ENCODE measurements around the gene CAPN11.

The CAPN11 gene

GRCh38 chr6:44138717-44139350 is 19.8 kb upstream of the CAPN11 start:
- no peaks in the 10 kb centered on the region for H3K79me1 ChIP-seq (ENCODE audit: low read length)
- no peak overlapping the region for H2BK12ac ChIP-seq (ENCODE audit: low read length)
- DNase-seq = no peak
- no peak overlapping the region for H3K4me2 ChIP-seq (ENCODE audit: low read length)
- no peak overlapping the region for H3K14ac ChIP-seq (ENCODE audit: low read length)
- no peak overlapping the region for H2AK5ac ChIP-seq (ENCODE audit: low read length)
- H3K4me1 ChIP-seq (ENCODE audit: control insufficient read depth in 1 of 2, insufficient read depth in 2 of 2, low read length in 2 of 2) = no peaks in the 10 kb centered on the region
- H3K18ac ChIP-seq (ENCODE audit: low read length) = no peak overlapping the region
- H3K9me3 ChIP-seq (ENCODE audit: insufficient read depth, low read depth, low read length) = peaks cover 1% of the 10 kb centered on the region
- peaks cover 44 to 46% of the 10 kb centered on the region in 2 experiments for H3K36me3 ChIP-seq (ENCODE audit: control insufficient read depth in 1 of 2, insufficient read depth in 2 of 2, low read length in 2 of 2)
- no peak overlapping the region for H3K4me3 ChIP-seq (ENCODE audit: low read depth, low read length)
- WGBS (ENCODE audit: extremely low coverage, insufficient coverage, insufficient read length) = no CpG with 5 or more reads among the region's 6 CpGs
- H3K9ac ChIP-seq (ENCODE audit: low read length) = no peak overlapping the region
- H2AFZ ChIP-seq (ENCODE audit: insufficient read depth, low read length, poor library complexity) = no peak overlapping the region
- H3K4ac ChIP-seq (ENCODE audit: low read depth, low read length) = no peak overlapping the region
- H3K23ac ChIP-seq (ENCODE audit: low read length) = no peak overlapping the region
- no peaks in the 10 kb centered on the region for H3K79me2 ChIP-seq (ENCODE audit: control insufficient read depth, insufficient read depth, low read length, poor library complexity)
- H4K8ac ChIP-seq (ENCODE audit: low read depth, low read length) = no peak overlapping the region
- no peak overlapping the region for H2BK120ac ChIP-seq (ENCODE audit: insufficient read depth, low read length, poor library complexity)
- no peaks in the 10 kb centered on the region for H3K27me3 ChIP-seq (ENCODE audit: insufficient read depth, low read length)
- no peak overlapping the region for H4K91ac ChIP-seq (ENCODE audit: low read depth, low read length)
- H3K27ac ChIP-seq (ENCODE audit: low read depth, low read length) = no peak overlapping the region
- no peak overlapping the region for H4K12ac ChIP-seq (ENCODE audit: low read depth, low read length)
- H2BK5ac ChIP-seq (ENCODE audit: low read depth, low read length, poor library complexity) = no peak overlapping the region

- Histone ChIP-seq H4K12ac (ENCODE audit: low read depth, low read length) (no peak overlapping the region), H3K79me2 (ENCODE audit: control insufficient read depth, insufficient read depth, low read length, poor library complexity) (no peaks in the 10 kb centered on the region), H3K4me3 (ENCODE audit: low read depth, low read length) (no peak overlapping the region), H3K27ac (ENCODE audit: low read depth, low read length) (no peak overlapping the region), H3K27me3 (ENCODE audit: insufficient read depth, low read length) (no peaks in the 10 kb centered on the region), H2BK12ac (ENCODE audit: low read length) (no peak overlapping the region), H3K18ac (ENCODE audit: low read length) (no peak overlapping the region), H3K79me1 (ENCODE audit: low read length) (no peaks in the 10 kb centered on the region), H2BK120ac (ENCODE audit: insufficient read depth, low read length, poor library complexity) (no peak overlapping the region), H3K4me1 (ENCODE audit: control insufficient read depth in 1 of 2, insufficient read depth in 2 of 2, low read length in 2 of 2) (no peaks in the 10 kb centered on the region), H3K4ac (ENCODE audit: low read depth, low read length) (no peak overlapping the region), H2BK5ac (ENCODE audit: low read depth, low read length, poor library complexity) (no peak overlapping the region), H2AFZ (ENCODE audit: insufficient read depth, low read length, poor library complexity) (no peak overlapping the region), H4K8ac (ENCODE audit: low read depth, low read length) (no peak overlapping the region), H2AK5ac (ENCODE audit: low read length) (no peak overlapping the region), H3K9me3 (ENCODE audit: insufficient read depth, low read depth, low read length) (peaks cover 1% of the 10 kb centered on the region), H3K14ac (ENCODE audit: low read length) (no peak overlapping the region), H4K91ac (ENCODE audit: low read depth, low read length) (no peak overlapping the region), H3K4me2 (ENCODE audit: low read length) (no peak overlapping the region), H3K36me3 (ENCODE audit: control insufficient read depth in 1 of 2, insufficient read depth in 2 of 2, low read length in 2 of 2) (peaks cover 45 to 47% of the 10 kb centered on the region in 2 experiments), H3K9ac (ENCODE audit: low read length) (no peak overlapping the region), H3K23ac (ENCODE audit: low read length) (no peak overlapping the region)
- WGBS (ENCODE audit: extremely low coverage, insufficient coverage, insufficient read length) = no CpG with 5 or more reads among the region's 10 CpGs
- DNase-seq = no peak
These were observed 19.3 kb upstream of the CAPN11 start for GRCh38 chr6:44139351-44139743.

- Histone ChIP-seq H3K4ac (ENCODE audit: low read depth, low read length) (no peak overlapping the region), H3K18ac (ENCODE audit: low read length) (no peak overlapping the region), H2BK5ac (ENCODE audit: low read depth, low read length, poor library complexity) (no peak overlapping the region), H3K4me2 (ENCODE audit: low read length) (no peak overlapping the region), H3K9me3 (ENCODE audit: insufficient read depth, low read depth, low read length) (peaks cover under 1% of the 10 kb centered on the region), H4K12ac (ENCODE audit: low read depth, low read length) (no peak overlapping the region), H3K27me3 (ENCODE audit: insufficient read depth, low read length) (no peaks in the 10 kb centered on the region), H2AFZ (ENCODE audit: insufficient read depth, low read length, poor library complexity) (no peak overlapping the region), H3K36me3 (ENCODE audit: control insufficient read depth in 1 of 2, insufficient read depth in 2 of 2, low read length in 2 of 2) (peaks cover 28 to 50% of the 10 kb centered on the region in 2 experiments), H3K4me3 (ENCODE audit: low read depth, low read length) (no peak overlapping the region), H2AK5ac (ENCODE audit: low read length) (no peak overlapping the region), H2BK12ac (ENCODE audit: low read length) (no peak overlapping the region), H3K79me1 (ENCODE audit: low read length) (no peaks in the 10 kb centered on the region), H3K14ac (ENCODE audit: low read length) (no peak overlapping the region), H3K79me2 (ENCODE audit: control insufficient read depth, insufficient read depth, low read length, poor library complexity) (no peaks in the 10 kb centered on the region), H3K23ac (ENCODE audit: low read length) (no peak overlapping the region), H3K9ac (ENCODE audit: low read length) (no peak overlapping the region), H3K27ac (ENCODE audit: low read depth, low read length) (no peak overlapping the region), H3K4me1 (ENCODE audit: control insufficient read depth in 1 of 2, insufficient read depth in 2 of 2, low read length in 2 of 2) (no peaks in the 10 kb centered on the region), H4K8ac (ENCODE audit: low read depth, low read length) (no peak overlapping the region), H4K91ac (ENCODE audit: low read depth, low read length) (no peak overlapping the region), H2BK120ac (ENCODE audit: insufficient read depth, low read length, poor library complexity) (no peak overlapping the region)
- WGBS (ENCODE audit: extremely low coverage, insufficient coverage, insufficient read length) = no CpG with 5 or more reads among the region's 1 CpG
- DNase-seq = no peak
These were observed 15.8 kb upstream of the CAPN11 start for GRCh38 chr6:44142835-44143234.

- Histone ChIP-seq H3K4ac (ENCODE audit: low read depth, low read length) (no peak overlapping the region), H2AK5ac (ENCODE audit: low read length) (no peak overlapping the region), H3K9ac (ENCODE audit: low read length) (no peak overlapping the region), H3K4me2 (ENCODE audit: low read length) (no peak overlapping the region), H2BK5ac (ENCODE audit: low read depth, low read length, poor library complexity) (no peak overlapping the region), H3K4me3 (ENCODE audit: low read depth, low read length) (no peak overlapping the region), H2BK12ac (ENCODE audit: low read length) (no peak overlapping the region), H3K14ac (ENCODE audit: low read length) (no peak overlapping the region), H4K12ac (ENCODE audit: low read depth, low read length) (no peak overlapping the region), H2AFZ (ENCODE audit: insufficient read depth, low read length, poor library complexity) (no peak overlapping the region), H2BK120ac (ENCODE audit: insufficient read depth, low read length, poor library complexity) (no peak overlapping the region), H3K9me3 (ENCODE audit: insufficient read depth, low read depth, low read length) (no peaks in the 10 kb centered on the region), H3K79me2 (ENCODE audit: control insufficient read depth, insufficient read depth, low read length, poor library complexity) (no peaks in the 10 kb centered on the region), H4K91ac (ENCODE audit: low read depth, low read length) (no peak overlapping the region), H3K36me3 (ENCODE audit: control insufficient read depth in 1 of 2, insufficient read depth in 2 of 2, low read length in 2 of 2) (peaks cover 36 to 58% of the 10 kb centered on the region in 2 experiments), H3K27me3 (ENCODE audit: insufficient read depth, low read length) (no peaks in the 10 kb centered on the region), H3K4me1 (ENCODE audit: control insufficient read depth in 1 of 2, insufficient read depth in 2 of 2, low read length in 2 of 2) (no peaks in the 10 kb centered on the region), H3K27ac (ENCODE audit: low read depth, low read length) (no peak overlapping the region), H3K79me1 (ENCODE audit: low read length) (no peaks in the 10 kb centered on the region), H3K23ac (ENCODE audit: low read length) (no peak overlapping the region), H3K18ac (ENCODE audit: low read length) (no peak overlapping the region), H4K8ac (ENCODE audit: low read depth, low read length) (no peak overlapping the region)
- DNase-seq = no peak
- WGBS (ENCODE audit: extremely low coverage, insufficient coverage, insufficient read length) = no CpG with 5 or more reads among the region's 1 CpG
These were observed 14.9 kb upstream of the CAPN11 start for GRCh38 chr6:44143731-44144130.
